ENCODE measurements around the gene TRDN.

- no peak for TF ChIP-seq CTCF (IDR thresholded peaks at IDR 0.05)
- TF ChIP-seq POLR2A (IDR thresholded peaks at IDR 0.05) = no peak
Measured at GRCh38 chr6:123489589-123489988, 147.2 kb downstream of the TRDN start.
